HL-60/S4 treated with phorbol 12-myristate 13-acetate at 8.2 ng/mL for 4 days and 3 days (cell line): Measurements from ENCODE around the gene NOMO2.
"Not testable (repeated sequence)": the region's sequence is repeated elsewhere in the genome, so short reads cannot be mapped to it uniquely, and the experiment has no call there.

ENCODE experiments used
- in situ Hi-C: fragments of 300-500 bp; cut with MboI; formaldehyde crosslinking; loops from 2 replicates; pipeline ENCODE4 v1.15.0; 2022; ENCODE audit warnings: low sequenced_read_pairs

The NOMO2 gene

DNA sequence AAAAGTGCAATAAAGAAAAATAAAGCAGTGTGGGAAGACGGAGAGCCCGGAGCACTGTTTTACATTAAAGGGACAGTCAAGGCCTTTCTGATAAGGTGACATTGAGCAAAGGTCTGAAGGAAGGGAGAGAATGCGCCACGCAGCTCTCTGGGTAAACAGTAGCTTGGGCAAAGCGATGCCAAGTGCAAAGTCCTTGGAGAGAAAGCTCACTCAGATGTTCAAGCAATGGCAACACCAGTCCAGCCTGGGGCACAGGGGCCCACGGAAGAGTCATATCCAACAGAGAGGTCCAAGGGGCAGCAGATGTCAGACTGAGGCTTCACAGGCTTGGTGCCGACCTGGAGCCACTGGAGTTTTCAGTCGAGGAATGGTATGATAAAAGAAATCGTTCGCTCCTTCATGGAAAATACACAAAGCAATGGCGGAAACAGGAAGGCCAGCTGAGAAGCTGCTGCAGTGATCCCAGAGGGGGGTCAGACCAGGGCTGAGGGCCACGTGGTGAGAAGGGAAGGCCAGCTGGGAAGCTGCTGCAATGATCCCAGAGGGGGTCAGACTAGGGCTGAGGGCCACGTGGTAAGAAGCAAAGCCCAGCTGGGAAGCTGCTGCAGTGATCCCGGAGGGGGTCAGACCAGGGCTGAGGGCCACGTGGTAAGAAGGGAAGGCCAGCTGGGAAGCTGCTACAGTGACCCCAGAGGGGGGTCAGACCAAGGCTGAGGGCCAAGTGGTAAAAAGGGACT lies 40.3 kb downstream of the NOMO2 start:
- in situ Hi-C loops = not testable (repeated sequence)

GRCh38 chr16:18518536-18519283 lies 43.2 kb downstream of the NOMO2 start:
- in situ Hi-C loops = not testable (repeated sequence)

DNA sequence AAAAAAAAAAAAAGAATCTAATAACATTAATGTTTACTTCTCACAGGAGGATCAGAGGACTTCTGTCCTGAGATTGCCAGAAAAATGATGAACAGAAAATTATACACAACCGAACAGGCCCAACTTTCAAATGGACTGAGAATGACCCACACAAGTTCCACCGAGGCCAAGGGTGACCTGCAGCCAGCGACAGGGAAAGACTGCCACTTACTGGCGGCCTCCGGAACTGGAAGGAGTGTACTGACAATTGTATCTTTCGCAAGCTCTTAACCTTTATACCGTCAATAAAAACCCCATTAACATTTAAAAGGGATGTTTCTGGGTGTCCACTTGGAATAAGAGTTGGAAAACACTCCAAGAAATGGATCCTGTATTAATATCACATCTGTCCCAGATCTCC lies 63.5 kb downstream of the NOMO2 start:
- in situ Hi-C loops = not testable (repeated sequence)

DNA sequence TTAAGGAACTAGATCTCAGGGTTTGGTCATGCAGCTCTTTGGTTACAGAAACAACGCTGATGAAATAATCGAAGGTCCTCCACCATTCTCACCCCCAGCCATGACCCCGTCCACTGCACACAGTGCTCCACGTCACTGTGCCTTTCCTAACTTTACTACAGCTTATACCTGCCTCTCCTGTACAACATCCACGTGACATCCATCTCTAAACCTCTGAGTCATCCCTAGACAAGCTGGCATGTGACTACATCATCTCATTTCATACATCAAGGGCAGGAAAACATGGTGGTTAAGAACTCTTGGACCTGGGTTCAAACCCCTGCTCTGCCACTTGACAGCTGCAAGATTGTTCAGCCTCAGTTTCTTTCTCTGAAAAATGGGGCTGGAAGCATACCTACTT lies 64.9 kb downstream of the NOMO2 start:
- in situ Hi-C loops = not testable (repeated sequence)

DNA sequence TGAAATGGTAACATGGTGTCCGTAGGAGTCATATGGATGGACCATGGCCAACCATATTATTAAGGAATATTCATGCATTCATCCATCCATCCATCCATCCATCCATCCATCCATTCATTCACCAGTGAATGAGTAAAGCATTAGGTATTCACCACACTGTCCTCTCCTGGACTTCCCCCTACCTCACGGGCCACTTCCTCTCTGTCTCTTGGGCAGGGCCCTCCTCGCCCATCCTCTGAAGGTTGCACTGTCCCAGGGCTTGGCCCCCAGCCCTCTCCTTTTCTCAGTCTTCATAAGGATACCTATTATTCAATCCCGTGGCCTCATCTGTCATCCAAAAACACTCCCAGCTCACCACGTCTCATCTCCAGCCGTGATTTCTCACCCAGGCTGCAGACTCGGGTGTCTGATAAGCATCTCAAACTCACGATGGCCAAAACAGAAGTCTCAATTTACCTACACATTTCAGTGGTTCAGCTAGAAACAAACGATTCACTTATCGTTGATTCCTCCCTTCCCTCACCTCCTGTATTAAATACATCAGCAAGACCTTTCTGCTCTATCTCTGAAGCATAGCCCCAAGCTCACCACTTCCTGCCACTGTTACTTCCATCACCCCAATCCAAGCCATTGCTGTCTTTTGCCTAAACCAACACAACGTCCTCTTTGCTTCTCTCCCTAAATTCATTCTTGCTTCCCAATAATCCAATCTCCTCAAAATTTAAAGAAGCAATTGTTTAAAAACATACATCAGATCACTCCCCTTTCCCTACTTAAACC lies 69.6 kb downstream of the NOMO2 start:
- in situ Hi-C loops = not testable (repeated sequence)

DNA sequence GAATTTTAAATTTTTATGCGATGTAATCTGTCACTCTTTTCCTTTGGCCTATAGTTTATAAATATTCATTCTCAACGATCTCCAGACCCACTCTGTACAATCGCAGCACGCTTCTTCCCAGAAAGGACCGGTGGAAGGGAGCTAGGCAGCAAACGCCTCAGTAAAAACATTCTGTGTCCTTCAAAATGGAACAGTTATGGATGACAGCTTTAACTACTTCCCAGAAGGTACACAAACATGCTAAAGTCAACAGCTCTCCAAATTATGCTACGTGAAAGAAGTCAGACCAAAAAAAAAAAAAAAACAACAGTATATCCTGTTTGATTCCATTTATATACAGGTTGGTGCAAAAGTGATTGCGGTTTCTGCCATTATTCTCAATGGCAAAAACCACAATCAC lies 125.9 kb downstream of the NOMO2 start:
- in situ Hi-C loops = not testable (repeated sequence)

DNA sequence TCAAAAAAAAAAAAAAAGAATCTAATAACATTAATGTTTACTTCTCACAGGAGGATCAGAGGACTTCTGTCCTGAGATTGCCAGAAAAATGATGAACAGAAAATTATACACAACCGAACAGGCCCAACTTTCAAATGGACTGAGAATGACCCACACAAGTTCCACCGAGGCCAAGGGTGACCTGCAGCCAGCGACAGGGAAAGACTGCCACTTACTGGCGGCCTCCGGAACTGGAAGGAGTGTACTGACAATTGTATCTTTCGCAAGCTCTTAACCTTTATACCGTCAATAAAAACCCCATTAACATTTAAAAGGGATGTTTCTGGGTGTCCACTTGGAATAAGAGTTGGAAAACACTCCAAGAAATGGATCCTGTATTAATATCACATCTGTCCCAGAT lies 146.1 kb downstream of the NOMO2 start:
- in situ Hi-C loops = not testable (repeated sequence)

GRCh38 chr16:18409532-18410293 lies 152.2 kb downstream of the NOMO2 start:
- in situ Hi-C loops = not testable (repeated sequence)

DNA sequence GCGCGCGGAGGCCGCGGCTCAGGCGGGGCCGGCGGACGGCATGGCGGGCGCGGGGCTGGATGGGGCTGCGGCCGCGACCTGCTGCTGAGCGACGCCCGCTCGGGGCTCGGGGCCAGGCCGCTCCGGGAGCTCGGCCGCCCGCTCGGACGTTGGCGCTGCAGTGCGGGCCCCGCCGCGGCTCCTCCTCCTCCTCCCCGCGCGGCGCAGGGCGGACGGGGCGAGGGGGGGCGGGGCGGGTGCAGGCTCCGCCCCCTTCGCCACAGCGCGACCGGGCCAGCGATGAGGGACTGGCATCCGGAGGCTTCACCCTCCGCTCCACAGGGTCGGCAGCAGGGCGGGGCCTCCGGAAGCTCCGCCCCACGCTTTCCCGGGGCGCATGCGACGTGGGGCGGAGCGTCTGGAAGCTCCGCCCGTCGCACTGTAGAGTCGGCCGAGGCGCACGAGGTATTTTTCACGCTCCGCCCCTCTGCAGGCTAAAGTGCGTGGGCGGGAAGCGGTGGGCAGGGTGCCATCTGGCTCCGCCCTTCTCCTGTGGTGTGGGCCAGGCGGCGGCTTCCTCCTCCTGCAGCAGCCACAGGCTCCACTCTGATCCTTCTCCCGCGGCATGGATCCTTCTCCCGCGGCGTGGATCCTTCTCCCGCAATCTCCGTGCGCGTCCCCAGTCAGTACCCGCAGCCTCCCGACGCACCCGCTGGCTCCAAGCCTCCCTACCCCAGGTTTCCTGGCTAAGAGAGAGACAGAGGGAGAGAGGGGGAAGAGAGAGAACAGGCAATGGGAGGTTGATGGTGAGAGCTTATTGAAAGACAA lies 159.8 kb downstream of the NOMO2 start:
- in situ Hi-C loops = not testable (repeated sequence)

DNA sequence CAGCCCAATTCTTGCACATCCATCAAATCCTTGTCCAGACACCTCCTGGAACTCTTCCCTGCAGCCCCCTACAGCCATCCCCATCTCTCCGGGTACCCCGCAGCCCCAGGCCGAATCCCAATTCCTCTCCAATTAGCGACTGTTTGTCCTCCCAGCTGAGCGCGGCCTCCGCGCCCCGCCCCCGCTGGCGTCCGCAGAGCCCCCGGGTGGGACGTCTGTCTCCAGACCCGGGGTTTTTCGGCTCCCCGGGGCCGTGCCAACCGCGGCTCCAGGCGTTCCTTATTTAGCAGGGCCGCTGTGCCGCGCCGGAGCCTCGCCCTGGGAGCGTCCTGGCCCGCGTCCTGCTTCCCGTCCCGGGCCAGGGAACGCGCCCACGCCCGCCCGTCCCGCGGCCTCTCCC lies 160.7 kb downstream of the NOMO2 start:
- in situ Hi-C loops = not testable (repeated sequence)

- in situ Hi-C loops = not testable (repeated sequence)
These were observed 167.5 kb downstream of the NOMO2 start for GRCh38 chr16:18394363-18394762.

GRCh38 chr16:18387767-18388166 lies 174.1 kb downstream of the NOMO2 start:
- in situ Hi-C loops = not testable (repeated sequence)

GRCh38 chr16:18386517-18386916 lies 175.4 kb downstream of the NOMO2 start:
- in situ Hi-C loops = not testable (repeated sequence)

GRCh38 chr16:18385285-18385684 lies 176.6 kb downstream of the NOMO2 start:
- in situ Hi-C loops = not testable (repeated sequence)

DNA sequence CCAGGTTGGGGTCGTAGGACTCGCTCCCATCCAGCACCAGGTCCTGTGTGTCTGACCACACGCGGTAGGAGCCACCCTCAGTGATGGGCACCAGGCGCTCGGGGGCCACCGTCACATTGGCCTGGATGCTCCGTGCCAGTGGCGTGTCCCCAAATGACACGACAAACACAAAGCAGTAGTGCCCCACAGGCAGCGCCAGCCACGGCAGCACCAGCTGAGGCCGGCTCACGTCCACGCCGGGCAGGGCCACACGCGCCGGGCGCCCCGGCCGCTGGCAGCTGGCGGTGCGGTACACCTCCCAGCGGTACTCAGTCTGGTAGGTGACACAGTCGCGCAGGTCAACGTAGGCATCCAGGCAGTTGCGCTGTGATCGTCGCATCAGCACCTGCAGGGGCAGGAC lies 177.0 kb downstream of the NOMO2 start:
- in situ Hi-C loops = not testable (repeated sequence)

DNA sequence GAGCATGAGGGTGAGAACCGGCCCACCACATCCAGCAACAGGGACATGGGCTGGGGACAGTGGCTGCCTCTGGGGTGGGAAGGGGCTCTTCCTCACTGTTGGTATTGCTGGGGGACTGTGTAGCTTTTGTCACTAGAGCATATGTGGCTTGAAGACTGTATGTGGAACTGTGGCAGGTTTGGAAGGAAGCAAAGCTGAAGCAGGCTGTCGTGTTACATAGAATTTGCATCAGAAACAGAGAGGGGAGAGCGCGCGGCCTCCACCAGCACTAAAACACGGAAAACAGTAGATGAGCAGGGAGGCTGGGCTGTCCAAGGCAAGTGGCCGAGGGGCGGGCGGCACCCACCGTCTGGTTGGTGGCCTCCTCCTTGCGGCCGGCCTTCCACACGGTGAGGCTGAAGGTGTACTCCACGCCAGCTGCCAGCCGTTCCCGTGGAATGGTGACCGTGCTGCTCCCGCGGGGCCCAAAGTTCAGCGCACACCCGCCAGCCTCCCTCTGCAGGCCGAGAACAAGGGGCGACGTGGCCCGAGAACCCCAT lies 177.7 kb downstream of the NOMO2 start:
- in situ Hi-C loops = not testable (repeated sequence)

GRCh38 chr16:18382696-18383095 lies 179.2 kb downstream of the NOMO2 start:
- in situ Hi-C loops = not testable (repeated sequence)
